GM18526 (cell line): ENCODE results near the gene PER3.

Experiments
- POLR2A ChIP-seq: IDR thresholded peaks from 3 replicates; pipeline ENCODE4 v1.6.1; 2011; ENCODE audit not compliant: insufficient read length; ENCODE audit errors: extremely low read depth

The PER3 gene

GRCh38 chr1:7852804-7853683 is 69.0 kb downstream of the PER3 start, which contains the start of gene UTS2:
UTS2 (minus strand) TSS chr1:7853065; CDS start chr1:7853003, 62 bp downstream.
- TF ChIP-seq POLR2A, result no peak

- TF ChIP-seq POLR2A, result no peak
These were observed 69.6 kb downstream of the PER3 start for GRCh38 chr1:7853684-7854026.

GRCh38 chr1:7856345-7856744 is 72.3 kb downstream of the PER3 start:
- no peak for TF ChIP-seq POLR2A

- no peak for TF ChIP-seq POLR2A
These were observed 72.9 kb downstream of the PER3 start for GRCh38 chr1:7857000-7857399.

GRCh38 chr1:7857985-7858384 is 73.9 kb downstream of the PER3 start:
- no peak for TF ChIP-seq POLR2A

- TF ChIP-seq POLR2A, result no peak
These were observed 75.3 kb downstream of the PER3 start for GRCh38 chr1:7859406-7859805.

GRCh38 chr1:7860130-7860529 is 76.0 kb downstream of the PER3 start:
- TF ChIP-seq POLR2A, result no peak

DNA sequence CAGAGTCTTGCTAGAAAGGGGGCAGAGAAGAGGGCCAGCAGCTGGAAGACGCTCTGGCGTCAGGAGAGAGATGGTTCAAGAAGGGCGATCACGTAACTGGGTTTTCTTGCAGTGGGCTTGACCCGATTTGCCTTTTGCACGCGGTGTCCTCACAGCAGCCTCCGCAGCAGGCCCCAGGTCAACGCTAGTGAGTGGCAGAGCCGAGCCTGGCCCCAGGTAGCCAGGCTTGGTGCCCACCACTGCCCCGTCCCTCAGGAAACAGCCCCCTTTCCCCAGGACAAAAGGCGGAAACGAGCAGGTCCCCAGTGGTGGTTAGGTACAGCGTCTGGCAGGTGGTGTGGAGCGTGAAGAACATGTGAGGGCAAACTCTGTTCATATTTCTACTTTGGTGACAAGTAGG is 77.4 kb downstream of the PER3 start:
- TF ChIP-seq POLR2A, result no peak

- no peak for TF ChIP-seq POLR2A
These were observed 78.3 kb downstream of the PER3 start for GRCh38 chr1:7862211-7863060.

- no peak for TF ChIP-seq POLR2A
These were observed 79.8 kb downstream of the PER3 start for GRCh38 chr1:7863756-7864328.

DNA sequence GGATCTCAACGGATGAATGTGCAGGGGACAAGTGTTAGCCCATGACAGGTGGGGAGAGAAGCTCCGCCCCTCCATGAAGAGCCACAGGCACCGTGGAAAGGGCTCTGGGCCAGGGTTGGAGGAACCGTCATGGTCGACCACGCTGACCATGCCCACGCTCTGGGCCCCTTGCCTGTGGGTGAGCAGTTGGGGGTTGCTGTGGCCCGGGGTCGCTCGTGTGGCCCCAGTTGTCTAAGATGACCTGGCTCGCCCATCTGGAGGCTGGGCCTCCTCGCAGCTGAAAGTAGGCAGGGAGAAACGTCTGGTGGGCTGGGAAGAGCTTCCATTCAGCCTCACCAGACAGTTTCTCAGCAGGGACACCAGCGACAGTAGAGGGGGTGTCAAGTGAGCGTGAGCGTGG is 81.9 kb downstream of the PER3 start:
- TF ChIP-seq POLR2A, result no peak

DNA sequence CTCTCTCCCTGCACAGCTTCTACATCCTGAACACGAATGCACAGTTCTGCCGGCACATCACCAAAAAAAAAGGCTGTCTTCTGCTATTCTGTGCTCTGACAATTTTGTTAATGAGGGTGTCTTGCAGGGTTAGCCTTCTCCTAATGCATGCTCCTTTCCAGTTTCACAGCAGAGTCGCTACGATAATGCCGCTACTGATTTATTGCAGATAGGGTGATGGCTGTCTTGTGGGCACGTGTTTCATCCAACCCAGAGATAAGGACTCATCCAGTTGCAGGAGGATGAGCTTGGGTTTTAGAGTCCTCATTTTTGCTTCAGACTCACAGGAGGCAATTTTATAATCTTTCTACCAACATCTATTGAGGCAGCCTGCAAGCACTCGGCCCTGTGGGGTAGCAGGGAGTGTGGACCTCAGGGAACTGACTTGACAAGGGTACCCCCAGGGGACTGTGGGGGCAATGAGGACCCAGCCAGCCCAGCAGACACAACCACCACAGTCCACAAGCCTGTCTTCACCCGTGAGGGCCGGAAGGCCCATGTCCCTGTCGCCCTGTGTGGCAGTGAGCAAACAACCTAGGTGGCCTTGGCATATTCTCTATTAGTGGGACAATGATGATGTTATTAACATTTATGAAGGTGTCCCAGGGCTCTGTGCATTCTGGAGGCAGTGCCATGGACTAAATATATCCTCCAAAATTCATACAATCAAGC is 84.1 kb downstream of the PER3 start:
- TF ChIP-seq POLR2A, result no peak

DNA sequence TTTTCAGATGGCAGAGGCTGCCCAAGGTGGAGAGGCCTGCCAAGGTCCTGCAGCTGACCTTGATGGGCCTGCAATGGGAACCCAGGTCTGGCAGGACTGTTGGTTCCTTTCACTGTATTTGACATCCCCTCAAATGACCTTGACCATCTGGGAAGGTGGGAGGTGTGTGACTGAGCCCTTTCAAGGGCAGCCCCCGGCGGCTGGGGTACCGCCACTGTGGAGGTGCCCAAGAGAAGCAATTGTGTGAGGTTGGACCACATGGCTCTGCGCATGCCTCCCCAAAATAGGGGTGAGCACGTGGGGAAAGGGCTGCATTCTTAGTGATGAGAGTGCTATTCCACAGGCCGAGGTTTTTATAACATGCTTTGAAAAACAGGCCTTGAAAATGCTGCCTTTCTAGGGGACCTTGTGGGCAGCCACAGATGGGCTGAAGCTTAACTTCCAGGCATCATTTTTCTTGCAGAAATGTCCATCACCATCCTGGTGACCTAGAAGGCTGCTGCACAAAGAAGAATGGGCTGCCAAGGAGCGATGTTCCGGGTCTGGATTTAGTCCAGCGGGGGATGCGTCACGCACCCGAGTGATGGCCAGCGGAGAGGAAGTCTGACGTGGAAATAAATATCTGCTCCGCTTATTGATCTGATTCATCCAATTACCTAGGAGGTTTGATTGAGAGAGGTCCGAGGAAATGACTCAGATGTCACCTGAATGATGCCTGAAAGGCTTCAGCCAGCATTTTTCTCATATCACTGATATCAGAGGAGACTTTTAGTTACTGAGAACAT is 85.2 kb downstream of the PER3 start:
- TF ChIP-seq POLR2A, result no peak

- TF ChIP-seq POLR2A, result no peak
These were observed 87.0 kb downstream of the PER3 start for GRCh38 chr1:7871136-7871535.
